ENCODE results near the gene IMMP2L.

The IMMP2L gene

DNA sequence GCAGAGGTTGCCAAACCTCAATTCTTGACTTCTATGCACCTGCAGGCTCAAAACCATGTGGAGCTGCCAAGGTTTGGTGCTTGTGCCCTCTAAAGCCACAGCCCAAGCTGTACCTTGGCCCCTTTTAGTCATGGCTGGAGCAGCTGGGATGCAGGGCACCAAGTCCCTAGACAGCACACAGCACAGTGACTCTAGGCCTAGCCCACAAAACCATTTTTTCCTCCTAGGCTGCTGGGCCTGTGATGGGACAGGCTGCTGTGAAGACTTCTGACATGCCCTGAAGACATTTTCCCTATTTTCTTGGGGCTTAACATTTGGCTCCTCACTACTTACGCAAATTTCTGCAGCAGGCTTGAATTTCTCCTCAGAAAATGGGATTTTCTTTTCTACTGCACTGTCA, 499.1 kb downstream of the IMMP2L start:
- H3K27ac ChIP-seq, result no peak overlapping the region
- TF ChIP-seq ZFX (IDR thresholded peaks at IDR 0.05), result no peak
- TF ChIP-seq, protein P1, sequence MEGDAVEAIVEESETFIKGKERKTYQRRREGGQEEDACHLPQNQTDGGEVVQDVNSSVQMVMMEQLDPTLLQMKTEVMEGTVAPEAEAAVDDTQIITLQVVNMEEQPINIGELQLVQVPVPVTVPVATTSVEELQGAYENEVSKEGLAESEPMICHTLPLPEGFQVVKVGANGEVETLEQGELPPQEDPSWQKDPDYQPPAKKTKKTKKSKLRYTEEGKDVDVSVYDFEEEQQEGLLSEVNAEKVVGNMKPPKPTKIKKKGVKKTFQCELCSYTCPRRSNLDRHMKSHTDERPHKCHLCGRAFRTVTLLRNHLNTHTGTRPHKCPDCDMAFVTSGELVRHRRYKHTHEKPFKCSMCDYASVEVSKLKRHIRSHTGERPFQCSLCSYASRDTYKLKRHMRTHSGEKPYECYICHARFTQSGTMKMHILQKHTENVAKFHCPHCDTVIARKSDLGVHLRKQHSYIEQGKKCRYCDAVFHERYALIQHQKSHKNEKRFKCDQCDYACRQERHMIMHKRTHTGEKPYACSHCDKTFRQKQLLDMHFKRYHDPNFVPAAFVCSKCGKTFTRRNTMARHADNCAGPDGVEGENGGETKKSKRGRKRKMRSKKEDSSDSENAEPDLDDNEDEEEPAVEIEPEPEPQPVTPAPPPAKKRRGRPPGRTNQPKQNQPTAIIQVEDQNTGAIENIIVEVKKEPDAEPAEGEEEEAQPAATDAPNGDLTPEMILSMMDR (conservative IDR thresholded peaks at IDR 0.05), result no peak

DNA sequence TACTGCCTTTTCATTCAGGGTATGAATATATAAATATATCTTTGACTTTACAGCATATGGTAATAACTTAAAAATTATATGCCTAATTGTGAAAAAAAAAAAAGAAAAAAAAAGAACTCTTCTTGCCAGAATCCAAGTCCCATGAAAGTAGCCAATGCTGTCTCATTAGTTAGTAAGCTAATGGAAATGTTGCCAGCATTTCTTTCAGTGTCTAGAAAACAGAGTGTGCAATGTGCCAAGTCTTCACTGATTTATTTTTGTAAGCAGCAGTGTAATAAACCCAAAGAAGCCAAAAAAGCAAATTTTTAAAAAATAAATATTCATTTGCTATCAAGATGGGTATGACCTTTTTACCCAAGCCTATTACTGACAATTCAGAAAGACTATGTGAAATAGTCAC, 502.5 kb downstream of the IMMP2L start:
- H3K27ac ChIP-seq, result no peak overlapping the region
- TF ChIP-seq, protein P1 (conservative IDR thresholded peaks at IDR 0.05), result no peak
- TF ChIP-seq ZFX (IDR thresholded peaks at IDR 0.05), result no peak

DNA sequence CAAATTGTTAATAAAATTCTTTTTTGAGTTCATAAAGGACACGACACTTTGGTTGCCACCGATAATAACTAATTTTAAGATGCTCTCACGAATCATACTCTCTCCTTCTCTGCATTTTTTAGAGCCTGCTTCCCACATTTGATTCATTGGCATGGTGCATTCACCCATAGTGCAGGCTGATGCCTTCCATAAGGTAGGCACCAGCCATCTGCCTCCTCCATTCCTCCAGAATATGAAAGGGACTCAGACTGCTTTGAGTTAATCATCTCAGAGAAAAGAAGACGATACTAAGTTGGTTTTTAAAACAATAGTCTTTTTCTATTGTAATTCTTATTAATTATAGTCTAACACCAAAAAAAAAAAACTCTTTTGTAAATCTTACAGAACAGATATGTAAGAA, 505.2 kb downstream of the IMMP2L start:
- TF ChIP-seq, protein P1 (conservative IDR thresholded peaks at IDR 0.05), result no peak
- no peak for TF ChIP-seq ZFX (IDR thresholded peaks at IDR 0.05)
- H3K27ac ChIP-seq, result no peak overlapping the region

DNA sequence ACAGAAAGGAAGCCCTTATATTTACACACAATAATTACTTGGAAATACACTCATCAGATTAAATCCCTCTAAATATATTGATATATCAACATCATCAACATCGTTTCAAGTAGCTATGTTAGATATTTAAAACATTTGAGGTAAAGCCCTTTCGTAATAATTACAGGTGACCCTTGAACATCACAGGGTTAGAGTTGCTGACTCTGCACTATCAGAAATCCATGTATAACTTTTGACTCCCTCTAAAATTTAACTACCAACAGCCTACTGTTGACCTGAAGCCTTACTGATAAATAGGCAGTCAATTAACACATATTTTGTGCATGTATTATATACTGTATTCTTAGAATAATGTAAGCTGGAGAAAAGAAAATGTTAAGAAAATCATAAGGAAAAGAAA, 505.9 kb downstream of the IMMP2L start:
- TF ChIP-seq ZFX (IDR thresholded peaks at IDR 0.05), result no peak
- TF ChIP-seq, protein P1 (conservative IDR thresholded peaks at IDR 0.05), result no peak

DNA sequence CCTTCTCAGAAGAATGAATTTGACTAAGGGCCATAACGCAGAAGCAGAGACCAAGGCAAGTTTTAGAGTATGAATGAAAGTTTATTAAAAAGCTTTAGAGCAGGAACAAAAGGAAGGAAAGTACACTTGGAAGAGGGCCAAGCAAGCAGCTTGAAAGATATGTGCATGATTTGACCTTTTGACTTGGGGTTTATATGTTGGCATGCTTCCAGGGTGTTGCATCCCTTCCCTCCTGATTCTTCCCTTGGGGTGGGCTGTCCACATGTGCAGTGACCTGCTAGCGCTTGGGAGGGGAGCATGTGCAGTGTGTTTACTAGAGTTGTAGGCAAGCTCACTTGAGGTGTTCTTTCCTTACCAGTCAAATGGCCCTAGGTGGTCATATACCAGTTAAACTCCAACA, 509.3 kb downstream of the IMMP2L start:
- TF ChIP-seq, protein P1 (conservative IDR thresholded peaks at IDR 0.05), result no peak
- TF ChIP-seq ZFX (IDR thresholded peaks at IDR 0.05), result no peak
- H3K27ac ChIP-seq, result no peak overlapping the region

More for the DNA sequence above, 505.9 kb downstream of the IMMP2L start:
- H3K27ac ChIP-seq, result no peak overlapping the region

DNA sequence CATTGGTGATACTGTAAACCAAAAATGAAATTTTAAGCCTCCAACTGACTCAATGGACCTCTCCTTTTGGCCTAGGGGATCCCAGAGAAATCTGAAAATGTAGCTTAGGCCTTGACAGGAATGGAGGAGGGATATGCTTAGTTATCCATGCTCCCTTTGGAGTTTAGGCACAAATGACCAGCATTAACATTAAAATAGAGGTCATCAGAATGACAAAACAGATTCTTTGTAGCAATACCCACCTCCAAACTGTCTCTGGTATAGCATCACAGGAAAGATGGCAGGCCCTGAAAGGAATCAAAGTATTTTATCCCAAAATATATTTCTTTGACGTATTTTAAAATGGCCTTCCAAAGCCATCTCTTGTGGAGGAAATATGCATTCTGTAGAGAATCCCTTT, 510.5 kb downstream of the IMMP2L start:
- no peak overlapping the region for H3K27ac ChIP-seq
- no peak for TF ChIP-seq ZFX (IDR thresholded peaks at IDR 0.05)
- TF ChIP-seq, protein P1 (conservative IDR thresholded peaks at IDR 0.05), result no peak

DNA sequence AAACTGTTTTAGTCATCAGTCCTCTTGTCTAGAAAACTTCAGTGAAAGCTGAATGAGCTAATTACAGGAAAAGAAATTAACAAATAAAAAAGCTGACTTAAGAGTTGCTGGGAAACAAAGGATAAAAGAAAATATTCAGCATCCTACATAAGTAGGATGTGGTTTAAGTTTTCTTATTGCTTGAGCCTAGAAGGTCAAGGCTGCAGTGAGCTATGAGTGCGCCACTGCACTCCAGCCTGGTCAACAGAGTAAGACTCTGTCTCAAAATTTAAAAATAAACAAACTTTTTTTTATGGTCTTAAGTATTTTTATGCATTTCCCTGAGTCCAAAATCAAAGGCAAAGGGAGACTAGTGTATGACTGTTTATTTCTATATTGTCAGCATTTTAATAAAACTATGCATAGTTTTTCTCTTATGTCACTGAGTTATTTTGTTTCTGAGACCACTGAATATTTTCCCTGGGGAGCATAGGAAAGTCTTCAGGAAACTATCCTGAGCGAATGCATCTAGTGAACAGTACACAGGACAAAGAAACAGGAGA, 511.3 kb downstream of the IMMP2L start:
- H3K27ac ChIP-seq, result no peak overlapping the region
- no peak for TF ChIP-seq ZFX (IDR thresholded peaks at IDR 0.05)
- TF ChIP-seq, protein P1 (conservative IDR thresholded peaks at IDR 0.05), result no peak

Measured in C4-2B (cell line).